NCI-H2171 (cell line): ENCODE measurements around the gene SLC27A2.

Experiments
- DNase-seq: peaks from one replicate; lab custom pipeline; 2025; lab: John Stamatoyannopoulos, UW

SLC27A2 gene

DNA sequence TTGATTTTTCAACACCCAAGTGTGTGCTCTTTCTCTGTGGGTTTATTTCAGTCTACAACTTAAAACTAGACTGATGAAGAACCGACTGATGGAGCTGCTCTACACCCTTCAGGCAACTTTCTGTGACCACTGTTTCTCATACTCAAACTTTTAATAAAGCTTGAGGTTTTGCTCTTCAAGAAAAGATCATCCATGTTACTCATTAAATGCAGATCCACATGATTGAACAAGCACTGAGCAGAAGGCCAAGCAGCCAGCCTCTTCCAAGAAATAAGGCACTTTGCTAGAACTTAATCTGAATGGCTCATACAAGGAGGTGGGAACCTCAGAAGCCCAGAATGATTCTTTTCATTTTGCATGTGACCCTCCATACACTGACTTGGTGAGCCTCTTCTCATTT, 8.7 kb downstream of the SLC27A2 start:
- DNase-seq, result no peak

DNA sequence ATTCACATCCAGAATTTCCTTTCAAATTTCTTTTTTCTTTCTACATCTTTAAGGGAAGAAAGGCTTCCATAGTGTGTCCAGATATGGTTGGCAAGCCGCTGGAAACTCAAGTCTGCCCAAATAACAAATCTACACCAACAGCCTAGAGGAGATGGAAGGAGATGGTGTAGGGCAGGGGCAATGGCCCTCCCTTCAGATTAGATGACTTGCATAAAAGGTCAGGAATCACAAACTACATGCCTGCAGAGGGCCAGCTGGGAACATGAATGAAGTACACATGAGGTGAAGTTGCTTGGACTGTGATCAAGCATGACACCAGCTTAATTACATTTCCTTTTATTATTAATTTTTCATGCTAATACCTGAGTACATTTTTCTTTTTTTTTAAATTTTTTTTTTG, 10.2 kb downstream of the SLC27A2 start:
- no peak for DNase-seq

DNA sequence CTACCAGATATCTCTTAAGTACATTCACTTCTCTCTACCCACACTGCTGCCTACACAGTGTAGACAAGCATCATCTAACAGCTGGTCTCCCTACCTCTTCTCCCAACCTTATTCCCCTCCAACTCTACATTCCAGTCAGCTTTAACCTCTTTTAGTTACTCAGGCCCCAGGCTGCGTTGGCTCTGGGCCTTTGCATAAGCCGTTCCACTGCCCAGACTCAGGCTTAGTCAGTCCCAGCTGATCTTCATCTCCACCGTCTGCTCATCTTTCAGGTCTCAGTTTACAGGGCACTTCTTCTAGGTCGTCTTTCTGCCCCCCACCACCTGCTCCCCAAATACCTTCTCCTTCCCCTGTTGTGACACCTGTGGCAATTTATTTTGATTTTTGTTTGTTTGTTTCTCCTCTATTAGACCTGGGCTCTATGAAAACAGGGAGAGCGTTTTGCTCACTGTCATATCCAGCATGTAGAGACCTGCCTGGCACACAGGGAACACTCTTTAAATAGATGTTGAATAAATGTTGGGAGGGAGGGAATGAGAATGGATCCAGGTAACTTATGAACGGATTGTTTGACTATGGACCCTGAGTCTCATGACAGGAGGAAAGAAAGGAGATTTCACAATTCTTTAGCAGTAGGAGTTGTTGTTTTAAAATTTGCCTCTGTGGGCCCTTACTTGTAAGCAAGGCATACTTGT, 11.1 kb downstream of the SLC27A2 start:
- no peak for DNase-seq

DNA sequence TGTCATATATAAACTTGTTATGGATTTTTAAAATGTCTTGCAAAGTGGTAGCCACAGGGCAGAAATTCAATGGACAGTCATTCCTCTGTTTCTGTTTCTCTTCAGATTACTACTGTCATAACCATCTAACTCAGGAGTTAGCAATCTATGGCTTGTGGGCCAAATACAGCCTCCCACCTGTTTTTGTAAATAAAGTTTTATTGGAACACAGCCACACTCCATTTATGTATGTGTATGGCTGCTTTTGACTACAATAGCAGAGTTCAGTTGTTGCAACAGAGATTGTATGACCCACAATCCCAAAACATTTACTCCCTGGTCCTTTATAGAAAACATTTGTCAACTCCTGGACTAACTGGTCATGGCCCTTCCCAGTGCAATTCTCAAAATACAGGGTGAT, 20.0 kb downstream of the SLC27A2 start:
- DNase-seq, result no peak

DNA sequence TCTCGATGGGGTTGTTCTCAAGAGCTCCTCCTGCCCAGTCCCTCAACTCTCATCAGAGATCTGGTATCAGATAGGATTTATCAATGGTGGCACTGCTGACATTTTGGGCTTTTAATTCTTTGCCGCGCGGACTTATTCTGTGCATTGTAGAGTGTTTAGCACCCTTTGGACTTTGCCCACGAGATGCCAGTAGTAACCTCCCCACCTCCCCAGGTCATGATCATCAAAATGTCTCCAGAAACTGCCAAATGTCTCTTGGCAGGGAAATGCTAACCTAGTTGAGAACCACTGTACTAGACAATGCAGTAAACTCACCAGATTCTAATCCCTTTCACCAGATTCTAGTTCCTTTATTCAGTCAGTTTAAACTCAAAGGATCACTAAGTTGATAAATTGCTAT, 24.0 kb downstream of the SLC27A2 start:
- DNase-seq, result no peak

DNA sequence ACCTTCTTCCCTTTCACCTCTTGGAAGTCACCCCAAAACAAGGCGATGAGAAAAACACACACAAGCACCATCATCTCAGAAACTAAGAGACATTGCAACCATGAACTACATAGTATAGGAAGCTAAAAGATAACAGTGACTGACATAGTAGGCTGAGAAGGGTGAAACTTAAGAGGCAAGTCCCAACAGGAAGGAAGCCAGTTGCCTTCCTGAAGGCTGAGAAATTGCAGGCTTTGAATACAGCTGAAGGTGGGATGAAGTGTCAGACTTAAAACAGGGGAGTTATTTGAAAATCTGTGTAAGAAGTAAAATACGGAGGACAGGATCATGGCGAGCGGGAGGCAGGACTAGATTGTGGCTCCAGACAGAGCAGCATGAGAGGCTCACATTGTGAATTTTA, 27.8 kb downstream of the SLC27A2 start:
- DNase-seq, result no peak

DNA sequence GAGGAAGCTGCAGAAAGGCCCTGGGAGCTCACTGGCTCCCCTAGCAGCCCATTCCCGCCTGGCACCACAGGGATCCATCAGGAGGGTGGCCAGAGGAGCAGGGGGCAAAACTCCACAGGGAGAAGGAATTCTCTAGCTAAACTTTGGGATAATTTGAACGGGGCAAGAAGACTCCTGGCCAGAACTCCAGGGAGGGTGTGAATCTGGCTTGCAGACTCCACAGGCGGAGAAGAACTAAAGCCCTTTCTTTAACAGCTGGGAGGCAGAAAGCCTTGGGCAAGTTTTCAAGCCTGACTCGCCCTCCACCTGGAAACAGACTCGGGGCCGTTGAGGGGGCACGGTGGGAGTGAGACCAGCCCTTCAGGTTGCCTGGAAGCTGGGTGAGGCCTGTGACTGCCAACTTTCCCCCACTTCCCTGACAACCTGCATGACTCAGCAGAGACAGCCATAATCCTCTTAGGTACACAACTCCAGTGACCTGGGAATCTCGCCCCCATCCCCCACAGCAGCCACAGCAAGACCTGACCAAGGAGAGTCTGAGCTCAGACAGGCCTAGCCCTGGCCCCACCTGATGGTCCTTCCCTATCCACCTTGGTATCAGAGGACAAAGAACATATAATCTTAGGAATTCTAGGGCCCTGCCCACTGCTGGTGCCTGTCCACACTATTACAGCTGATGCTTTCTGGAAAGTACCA, 28.6 kb downstream of the SLC27A2 start:
- no peak for DNase-seq

DNA sequence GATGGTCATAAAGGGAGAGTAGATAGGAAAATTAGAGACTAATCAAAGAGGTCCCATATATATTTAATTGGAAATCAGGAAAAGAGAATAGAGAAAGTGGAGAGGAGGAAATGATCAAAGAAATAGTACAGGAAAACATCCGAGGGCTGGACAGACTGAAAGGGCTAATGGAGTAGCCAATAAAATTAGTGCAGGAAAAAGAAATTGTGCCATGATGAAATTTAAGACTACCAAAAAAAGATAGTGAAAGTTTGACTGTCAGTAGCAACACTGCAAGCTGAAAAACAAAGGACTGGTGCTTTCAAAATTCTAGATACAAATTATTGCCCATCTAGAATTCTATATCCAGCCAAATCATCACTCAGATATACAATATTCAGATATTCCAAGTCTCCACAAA, 36.3 kb downstream of the SLC27A2 start:
- no peak for DNase-seq

DNA sequence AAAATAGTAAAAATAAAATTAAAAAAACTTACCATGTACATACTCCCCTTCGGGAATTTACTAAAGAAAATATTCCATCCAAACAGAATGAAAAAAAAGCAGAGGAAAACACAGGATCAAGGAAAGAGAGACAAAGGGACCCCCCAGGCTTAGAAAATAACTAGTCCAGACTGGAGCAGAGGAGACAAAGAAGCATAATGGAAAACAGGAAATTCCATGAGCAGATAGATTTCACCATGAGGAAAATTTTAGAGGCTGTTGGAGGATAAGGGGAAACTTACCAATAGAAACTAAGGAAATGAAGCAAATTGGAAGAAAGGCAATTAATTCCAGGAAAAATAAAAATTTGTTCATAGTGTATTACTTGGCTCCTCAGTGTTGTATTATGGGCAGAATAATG, 36.7 kb downstream of the SLC27A2 start:
- no peak for DNase-seq

DNA sequence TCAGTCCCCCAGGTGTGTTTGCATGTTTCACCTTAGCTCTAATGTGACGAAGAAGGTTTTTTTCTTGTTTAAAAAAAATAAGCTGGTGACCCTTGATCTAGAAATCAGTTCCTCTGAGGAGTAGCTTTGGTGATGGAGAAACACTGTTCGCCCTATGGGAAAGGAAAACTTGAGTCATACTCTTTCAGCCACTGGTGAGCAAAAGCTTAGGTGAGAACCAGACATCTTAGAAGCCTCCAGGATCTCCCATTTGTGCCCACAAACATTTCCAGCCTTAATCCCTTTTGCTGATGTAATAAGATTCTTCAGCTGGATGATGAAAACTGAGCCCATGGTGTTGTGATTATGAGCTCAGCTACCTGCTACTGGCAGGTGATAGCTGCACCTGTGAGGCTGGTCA, 37.8 kb downstream of the SLC27A2 start:
- no peak for DNase-seq

DNA sequence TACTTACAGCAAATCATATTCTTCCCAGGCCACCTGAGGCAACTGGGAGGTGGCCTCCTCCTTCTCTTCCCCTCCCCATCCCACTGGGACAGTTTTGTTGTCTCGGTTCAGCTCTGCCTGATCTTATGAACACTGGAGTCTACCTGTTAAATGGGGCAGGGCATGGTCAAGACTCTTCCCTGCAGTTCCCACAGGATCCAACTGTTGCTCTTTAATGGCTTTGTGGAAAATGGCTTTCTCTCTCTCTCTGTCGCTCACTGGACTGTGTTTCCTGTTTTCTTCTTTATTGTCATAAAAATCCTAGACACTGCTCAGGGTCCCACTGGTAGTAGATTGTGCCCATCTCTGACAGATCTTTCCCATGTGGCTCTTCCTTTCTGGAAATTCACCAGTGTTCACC, 40.2 kb downstream of the SLC27A2 start:
- no peak for DNase-seq

DNA sequence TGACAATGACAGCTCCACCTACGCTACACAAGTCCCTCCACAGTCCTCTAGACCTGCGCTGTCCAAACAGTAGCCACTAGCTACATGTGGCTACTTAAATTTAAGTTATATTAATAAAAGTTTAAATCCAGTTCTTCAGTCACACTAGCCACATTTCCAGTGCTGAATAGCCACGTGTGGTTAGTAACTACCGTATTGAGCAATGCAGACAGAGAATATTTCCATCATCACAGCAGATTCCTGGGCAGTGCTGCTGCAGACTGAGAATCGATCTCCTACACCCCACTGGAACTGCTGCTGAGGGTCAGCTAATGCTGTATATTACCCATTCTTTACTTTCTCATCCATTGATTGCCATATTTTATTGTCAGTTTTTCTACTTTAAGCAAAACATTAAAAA, 42.6 kb downstream of the SLC27A2 start:
- no peak for DNase-seq

DNA sequence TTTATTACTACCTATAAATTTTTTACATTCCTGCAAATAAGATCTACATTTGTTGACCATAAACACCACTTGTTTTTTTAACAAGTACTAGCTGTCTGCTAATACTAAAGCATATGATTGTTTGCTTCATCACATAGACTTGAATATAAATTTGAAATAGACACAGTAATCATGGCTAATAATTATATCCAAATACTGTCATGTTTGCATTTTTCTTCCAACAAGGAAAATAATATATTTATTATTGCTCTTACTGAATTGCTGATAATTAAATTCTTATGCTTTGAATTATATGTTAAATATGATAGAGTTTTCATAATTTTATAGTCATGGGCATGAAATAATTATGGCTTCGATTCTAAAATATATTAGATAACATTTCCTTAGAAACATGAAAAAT, 43.1 kb downstream of the SLC27A2 start:
- no peak for DNase-seq

DNA sequence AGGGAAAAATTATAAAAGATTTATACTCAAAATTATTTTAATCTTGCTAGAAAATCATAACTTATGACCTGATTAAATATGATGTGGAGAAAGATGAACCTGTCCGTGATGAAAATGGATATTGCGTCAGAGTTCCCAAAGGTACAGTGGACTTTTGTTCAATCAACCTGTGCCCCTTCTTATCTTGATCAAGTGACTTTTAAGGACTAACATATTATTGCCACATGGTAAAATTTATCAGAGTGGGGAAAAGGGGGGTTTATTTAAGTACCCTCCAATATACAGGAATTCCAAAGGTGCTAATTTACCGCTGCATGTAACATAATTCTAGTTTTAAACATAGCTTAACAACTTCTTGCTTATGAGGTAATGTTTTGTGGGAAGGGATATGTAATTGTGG, 43.9 kb downstream of the SLC27A2 start:
- no peak for DNase-seq

DNA sequence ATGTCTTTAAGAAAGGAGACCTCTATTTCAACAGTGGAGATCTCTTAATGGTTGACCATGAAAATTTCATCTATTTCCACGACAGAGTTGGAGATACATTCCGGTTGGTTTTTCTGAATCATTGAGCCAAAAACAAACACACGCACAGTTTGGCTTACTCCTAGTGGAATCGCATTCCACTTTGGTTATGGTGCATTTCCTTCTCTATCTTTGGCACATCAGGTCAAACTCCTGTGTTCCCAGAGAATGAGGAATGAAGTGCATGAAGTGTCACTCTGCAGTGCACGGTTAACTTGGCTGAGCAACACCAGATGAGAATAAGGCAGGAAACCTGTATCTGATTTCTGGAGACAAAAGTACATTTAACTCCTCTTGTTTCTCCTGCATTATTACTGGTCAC, 45.1 kb downstream of the SLC27A2 start:
- no peak for DNase-seq

DNA sequence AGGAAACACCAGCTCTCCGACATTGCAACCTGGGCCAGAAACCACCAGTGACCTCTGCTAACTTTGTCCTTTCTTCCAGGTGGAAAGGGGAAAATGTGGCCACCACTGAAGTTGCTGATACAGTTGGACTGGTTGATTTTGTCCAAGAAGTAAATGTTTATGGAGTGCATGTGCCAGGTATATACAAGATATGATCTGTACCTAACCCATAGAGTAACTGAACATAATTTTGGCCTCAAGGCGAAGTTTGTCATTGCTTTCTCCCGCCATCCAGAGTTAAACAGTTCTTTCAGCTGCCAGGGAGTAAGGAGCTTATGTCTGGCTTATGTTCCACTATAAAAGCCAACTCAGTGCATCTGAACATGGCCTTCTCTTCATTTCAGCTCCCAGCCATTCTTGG, 46.9 kb downstream of the SLC27A2 start:
- DNase-seq, result no peak

DNA sequence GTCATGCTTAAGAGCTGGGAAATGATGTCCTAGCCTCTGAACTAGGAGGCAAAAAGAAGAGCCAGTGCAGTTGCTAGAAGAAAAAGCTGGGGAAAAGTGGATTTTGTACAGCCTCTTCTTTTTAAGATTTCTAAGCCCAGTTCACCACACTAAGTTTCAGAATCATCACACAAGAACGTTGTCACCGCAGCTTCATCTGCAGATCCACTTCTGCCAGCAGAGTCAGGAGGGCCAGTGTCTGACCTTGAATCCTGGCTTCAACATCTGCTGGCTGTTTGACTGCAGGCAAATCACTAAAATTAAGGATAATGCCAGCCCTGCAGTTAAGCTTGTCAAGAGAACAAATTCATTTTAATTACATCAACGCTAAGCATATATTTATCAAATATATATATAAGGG, 47.3 kb downstream of the SLC27A2 start:
- DNase-seq, result no peak

DNA sequence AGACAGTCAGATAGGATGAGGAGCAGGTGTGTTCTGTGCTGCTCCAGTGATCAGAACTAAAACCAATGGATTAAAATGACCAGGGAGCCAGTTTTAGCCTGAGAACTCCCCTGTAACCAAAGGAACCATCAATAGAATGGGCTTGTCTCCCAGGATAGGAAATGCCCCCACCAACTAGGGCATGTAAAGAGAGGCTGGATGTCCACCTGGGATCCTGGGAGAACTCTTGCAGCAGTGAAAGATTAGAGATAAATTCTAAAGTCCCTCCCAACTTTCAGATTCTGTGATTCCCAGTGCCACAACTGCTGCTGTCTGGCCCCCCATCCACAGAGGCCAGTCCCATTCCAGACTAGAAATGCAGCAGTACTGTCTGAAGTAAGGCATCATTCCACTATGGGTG, 49.8 kb downstream of the SLC27A2 start:
- DNase-seq, result no peak

DNA sequence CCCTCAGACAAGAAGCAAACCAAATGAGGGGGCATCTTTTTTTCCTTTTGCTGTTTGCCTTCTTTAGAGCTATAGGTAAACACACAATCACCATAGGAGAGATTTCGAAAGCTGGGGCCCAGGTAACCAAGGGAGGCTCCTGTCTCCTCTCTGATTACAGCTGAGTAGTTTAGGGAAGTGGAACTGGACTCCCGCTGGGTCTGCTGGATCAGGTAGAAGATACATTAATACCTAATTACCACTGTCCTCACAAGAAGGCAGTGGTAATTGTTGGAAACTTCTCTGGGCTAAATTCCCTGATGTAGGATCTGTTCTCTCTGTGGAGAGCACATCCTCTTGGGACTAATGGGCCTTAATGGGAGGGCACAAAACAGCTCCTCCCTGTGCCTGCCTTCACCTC, 50.8 kb downstream of the SLC27A2 start:
- no peak for DNase-seq

DNA sequence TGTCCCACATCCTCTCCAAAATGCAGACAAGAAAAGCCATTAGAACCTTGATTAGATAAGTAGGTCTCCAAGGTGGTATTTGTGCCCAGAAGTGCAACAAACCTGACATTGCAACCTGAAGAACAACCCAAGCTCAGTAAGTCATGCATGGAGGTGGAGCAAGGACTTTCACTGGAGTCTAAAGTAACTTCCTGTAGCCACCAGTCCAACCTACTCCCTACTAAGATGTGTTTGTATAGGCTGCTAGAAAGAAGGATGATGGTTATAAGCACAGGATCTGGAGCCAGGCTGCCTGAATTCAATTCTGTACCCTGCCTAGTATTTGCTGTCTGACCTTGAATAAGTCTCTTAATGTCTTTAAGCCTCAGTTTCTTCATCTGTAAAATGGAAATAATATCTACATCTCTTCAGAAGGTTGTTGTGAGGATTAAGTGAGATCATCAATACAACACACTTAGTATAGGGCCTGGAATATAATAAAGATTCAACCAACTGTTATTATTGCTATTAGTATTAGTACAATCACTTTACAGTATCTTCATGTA, 51.3 kb downstream of the SLC27A2 start:
- DNase-seq, result no peak

DNA sequence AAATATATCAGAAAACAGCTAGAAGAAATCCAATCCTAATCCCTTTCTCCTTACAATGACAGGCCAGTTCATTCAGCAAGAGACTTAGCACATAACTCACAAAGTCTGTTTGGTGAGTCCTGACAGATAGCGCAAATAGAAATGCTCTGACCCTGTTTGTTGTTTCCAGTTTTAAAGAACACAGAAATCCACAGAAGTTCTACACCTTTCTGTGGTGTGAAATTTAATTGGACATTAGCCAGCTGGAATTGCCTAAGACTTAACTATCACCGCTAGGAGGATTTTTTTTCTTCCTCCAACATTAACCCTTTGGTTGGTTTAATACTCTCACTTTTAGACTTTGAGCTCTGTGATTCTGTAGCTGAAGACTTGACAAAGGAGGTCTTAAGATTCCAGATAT, 52.8 kb downstream of the SLC27A2 start:
- no peak for DNase-seq

DNA sequence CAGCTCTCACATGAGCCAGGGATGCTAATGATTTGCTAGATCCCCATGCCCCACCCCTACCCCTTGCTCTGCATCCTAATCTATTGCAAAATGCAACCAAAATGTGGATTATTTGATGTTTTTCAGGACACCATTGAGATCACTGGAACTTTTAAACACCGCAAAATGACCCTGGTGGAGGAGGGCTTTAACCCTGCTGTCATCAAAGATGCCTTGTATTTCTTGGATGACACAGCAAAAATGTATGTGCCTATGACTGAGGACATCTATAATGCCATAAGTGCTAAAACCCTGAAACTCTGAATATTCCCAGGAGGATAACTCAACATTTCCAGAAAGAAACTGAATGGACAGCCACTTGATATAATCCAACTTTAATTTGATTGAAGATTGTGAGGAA, 53.8 kb downstream of the SLC27A2 start:
- DNase-seq, result no peak

DNA sequence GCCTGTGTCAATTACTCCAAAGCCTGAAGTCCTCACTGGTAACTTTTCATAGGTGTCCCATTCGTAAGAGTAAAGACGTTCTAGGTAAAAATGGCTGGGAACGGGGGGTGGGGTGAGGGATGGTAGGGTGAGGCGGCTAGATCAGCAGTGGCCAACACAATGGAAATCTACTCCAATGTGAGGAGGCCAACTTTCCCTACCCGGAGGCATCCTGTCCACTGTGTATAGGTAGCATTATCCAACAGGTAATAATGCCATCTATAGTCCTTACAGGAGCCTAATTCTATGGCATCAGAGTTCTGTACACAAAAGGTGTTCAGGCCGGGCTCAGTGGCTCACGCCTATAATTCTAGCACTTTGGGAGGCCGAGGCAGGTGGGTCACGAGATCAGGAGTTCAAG, 54.4 kb downstream of the SLC27A2 start:
- DNase-seq, result no peak

DNA sequence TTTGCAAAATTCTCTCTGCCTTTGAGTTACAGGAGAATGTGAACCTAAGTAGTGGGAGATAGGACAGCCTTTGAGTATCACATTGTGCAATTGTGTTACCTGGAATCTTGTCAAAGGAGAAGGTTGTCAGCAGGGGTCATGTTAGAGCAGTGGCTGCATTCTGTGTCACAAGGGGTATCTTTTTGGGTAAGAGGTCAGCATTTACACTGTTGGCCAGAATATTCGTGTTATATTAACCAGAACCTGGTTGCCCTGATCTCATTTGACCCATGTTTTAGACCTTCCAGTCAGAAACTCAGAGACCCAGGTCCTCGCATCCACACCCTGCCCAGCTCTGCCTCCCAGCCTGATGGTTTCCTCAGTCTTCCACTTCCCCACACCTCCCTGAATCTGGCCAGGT, 56.3 kb downstream of the SLC27A2 start:
- no peak for DNase-seq
